Activated naive CD4-positive, alpha-beta T cell treated with Interleukin-2 at 50 U/mL for 16 hours (primary cell): ENCODE measurements around the gene GMPR.
"Not testable (repeated sequence)": the region's sequence is repeated elsewhere in the genome, so short reads cannot be mapped to it uniquely, and the experiment has no call there.

Experiments used
- DNase-seq: peaks from one replicate; pipeline ENCODE4 v3.0.0-alpha.2; 2020

Gene GMPR

GRCh38 chr6:16251706-16252105 lies 13.3 kb downstream of the GMPR start:
- no peak for DNase-seq

DNA sequence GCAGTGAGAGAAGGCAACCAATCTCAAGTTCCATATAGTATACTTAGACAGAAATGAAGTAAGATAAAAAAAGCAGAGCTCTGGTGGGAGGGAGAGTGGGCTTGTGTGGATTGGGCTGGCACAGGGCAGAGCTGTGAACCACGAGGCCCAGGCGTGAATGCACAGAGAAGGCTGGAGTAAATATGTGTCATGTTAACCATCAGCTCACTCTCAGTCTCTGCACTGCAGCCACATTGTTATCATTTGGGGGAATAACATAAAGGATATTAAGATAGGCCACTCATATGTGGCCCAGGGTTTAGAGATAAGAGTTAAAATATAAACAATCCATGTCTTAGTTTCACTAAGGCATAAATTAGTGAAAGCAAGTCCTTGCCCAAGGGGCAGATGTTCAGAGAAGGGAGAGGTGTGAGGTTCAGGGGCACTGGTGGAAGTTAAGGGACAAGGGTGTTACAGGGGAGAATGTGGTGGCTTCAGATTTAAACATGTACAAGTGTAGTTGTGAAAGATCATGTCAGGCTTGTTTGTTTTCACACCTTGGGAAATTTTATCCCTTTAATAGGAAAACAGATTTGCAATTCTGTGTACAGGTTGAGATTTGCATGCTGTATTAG lies 14.4 kb downstream of the GMPR start:
- DNase-seq = no peak

GRCh38 chr6:16253399-16254144 lies 15.2 kb downstream of the GMPR start:
- no peak for DNase-seq

GRCh38 chr6:16254535-16254934 lies 16.1 kb downstream of the GMPR start:
- DNase-seq = no peak

DNA sequence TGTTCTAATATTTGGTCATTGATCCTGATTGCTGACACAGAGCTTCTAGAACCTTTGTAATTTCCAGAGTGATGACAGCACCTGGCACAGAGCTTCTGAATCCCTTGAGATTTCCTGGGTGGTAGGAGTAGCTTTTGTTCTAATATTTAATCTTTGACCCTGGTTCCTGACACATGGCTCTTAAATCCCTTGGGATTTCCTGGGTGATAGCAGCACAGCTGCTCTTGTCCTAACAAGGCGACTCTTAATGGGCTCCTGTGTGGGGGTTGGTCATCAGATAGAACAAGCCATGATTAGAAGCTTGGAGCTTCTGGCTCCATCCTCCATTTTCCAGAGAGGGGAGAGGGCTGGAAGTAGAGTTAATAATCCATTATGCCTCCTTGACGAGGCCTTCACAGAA lies 18.4 kb downstream of the GMPR start:
- DNase-seq = no peak

- no peak for DNase-seq
These were observed 19.8 kb downstream of the GMPR start for GRCh38 chr6:16257999-16258708.

GRCh38 chr6:16258709-16259075 lies 20.3 kb downstream of the GMPR start:
- DNase-seq = no peak

DNA sequence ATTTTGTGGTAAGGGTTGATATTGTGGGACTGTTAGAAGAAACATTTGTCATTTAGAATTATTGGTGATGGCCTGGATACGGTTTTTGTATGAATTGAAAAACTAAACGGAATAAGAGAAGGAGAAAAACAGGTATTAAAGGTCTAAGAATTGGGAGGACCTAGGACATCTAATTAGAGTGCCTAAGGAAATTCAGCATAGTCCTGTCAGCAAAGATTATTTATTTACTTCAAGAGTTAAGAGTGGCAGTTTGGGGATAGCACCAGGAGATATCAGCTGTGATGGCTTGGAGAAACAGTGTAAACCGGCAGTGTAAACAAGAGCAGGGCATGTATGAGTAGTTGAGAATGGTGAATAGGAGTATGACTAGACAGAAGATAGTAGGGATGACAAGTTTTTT lies 21.2 kb downstream of the GMPR start:
- not testable (repeated sequence) for DNase-seq

DNA sequence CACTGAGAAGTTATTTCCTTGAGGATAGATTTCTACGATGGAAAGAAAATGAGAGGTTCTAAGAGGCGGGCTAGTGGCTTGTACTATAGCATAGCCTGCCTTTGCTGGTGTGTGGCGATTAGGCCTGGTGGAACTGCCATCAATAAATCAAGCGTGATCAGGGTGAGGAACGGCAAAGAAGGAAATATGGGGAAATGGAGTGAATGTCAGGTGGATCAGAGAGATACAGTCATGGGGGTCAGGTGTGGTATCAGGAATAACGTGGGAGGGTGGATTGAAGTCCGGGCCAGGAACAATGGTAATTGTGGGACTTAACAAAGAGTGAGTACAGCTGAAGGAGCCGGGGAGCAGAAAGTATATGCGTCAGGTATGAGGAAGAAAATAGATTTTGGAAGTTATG lies 22.2 kb downstream of the GMPR start:
- not testable (repeated sequence) for DNase-seq

GRCh38 chr6:16262773-16263172 lies 24.4 kb downstream of the GMPR start:
- not testable (repeated sequence) for DNase-seq

GRCh38 chr6:16263464-16264099 lies 25.2 kb downstream of the GMPR start:
- DNase-seq = not testable (repeated sequence)

DNA sequence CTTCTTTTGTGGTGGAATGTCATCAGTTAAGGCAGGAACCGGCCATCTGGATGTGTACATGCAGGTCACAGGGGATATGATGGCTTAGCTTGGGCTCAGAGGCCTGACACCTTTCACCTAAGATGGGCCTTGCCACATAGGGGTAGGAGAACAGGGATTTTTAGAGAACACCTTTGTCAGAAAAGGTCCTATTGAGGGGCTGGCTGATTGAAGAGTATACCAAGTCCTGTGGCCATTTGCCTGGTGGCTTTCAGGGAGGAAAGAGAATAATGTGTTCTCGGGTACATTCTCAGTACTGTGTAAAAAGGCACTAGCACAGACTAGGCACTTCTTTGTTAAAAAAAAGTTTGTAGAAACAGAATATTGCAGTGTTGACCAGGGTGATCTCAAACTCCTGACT lies 26.4 kb downstream of the GMPR start:
- no peak for DNase-seq

- no peak for DNase-seq
These were observed 27.3 kb downstream of the GMPR start for GRCh38 chr6:16265351-16266341.

- DNase-seq = no peak
These were observed 29.3 kb downstream of the GMPR start for GRCh38 chr6:16267428-16268263.

- DNase-seq = not testable (repeated sequence)
These were observed 31.2 kb downstream of the GMPR start for GRCh38 chr6:16269442-16270070.

DNA sequence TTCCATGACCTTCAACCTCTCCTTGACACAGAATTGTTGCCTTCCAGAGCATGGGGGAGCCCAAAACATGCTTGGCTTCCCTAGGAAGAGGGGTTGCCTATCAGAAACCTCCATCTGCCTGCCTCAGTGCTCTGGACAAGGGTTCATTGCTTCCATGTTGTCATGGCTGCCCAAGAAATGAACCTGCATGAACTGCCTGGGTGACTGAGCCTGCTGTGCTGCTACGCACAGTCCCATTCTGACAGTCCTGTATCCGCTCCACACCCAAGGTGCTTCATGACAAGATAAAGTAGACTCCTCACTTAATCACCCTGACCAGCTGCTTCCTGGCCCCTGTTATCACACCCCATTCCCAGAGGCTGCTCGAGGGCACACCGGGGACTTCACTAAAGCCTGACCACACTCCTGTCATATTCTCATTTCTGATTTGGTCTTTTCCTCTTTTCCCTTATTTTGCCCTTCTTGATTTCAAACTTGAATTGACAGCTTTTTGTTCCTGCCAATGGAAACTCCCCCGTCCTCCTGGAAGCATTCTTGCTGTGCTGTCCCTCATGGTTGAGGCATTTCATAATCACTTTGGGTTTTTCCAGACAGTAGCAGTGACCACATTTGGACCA lies 31.9 kb downstream of the GMPR start:
- DNase-seq = no peak

DNA sequence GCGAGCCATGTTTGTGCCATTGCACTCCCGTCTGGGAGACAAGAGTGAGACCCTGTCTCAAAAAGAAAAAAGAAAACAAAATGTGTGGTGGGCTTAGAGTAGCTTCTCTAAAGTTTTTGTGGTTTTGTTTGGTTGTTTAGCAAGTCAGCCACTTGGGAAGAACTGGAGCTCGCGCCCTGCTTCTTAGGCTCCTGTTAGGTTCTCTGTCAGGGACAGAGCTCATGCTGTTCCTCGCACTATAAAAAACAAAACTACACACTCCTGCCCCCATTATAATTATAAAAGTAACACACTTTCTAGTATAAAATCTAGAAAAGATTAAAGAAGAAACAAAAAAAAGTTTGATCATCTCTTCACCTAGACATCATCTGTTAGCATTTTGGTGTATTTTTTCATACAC lies 33.0 kb downstream of the GMPR start:
- DNase-seq = no peak

DNA sequence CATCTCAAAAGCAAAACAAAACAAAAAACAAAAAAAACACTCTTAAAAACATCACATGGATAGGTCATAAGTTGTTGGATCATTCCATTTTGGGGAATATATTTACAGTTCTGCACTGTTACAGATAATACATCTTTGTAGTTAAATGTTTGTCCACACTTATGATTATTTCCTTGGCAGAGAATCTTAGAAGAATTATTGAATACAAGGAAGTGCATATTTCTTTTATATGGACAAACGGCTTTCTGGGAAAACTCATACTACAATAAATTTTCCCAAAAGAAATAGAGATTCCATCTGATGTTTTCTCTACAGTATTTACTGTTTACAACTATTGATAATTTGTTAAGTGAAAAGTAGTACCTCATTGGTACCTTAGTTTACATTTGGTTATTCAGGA lies 33.8 kb downstream of the GMPR start:
- DNase-seq = no peak

DNA sequence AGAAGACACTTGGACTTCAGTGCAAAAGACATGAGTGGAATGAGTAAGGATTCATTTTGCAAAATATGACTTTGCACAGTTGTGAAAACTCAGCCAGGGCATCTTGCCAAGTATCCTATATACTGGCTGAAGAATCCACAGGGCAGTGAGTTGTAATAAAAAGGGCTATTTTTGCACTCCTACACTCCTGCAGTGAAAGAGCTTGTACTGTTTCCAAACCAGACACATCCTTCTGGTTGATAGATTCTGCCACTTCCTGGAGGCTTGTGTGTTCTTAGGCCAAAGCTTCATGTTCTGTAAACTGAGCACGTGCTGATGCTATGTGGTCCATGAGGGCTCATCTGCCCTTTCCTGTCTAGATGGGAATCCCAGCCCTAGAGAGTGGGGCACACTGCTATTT lies 34.9 kb downstream of the GMPR start:
- no peak for DNase-seq

- no peak for DNase-seq
These were observed 36.1 kb downstream of the GMPR start for GRCh38 chr6:16274483-16274882.
